ENCODE measurements around the gene CMTR2.

DNA sequence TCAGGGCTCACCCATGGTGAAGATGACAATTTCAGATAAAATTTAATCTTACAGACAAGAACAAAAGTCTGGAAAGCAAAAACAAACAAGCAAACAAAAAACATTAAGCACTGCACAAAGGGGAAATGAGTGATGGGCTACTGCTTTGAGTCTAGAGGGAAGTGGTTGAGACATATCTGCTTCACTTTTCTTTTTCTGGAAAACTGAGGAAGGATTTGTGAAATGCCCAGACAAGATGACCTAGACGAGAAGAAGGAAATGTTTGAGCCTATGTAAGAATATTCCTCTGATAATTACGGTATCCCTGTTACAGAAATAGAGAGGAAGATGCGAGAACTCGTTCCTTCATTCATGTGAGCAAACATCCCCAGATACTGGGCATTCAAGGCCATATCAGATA lies 47.2 kb downstream of the CMTR2 start:
- TF ChIP-seq, protein P1, sequence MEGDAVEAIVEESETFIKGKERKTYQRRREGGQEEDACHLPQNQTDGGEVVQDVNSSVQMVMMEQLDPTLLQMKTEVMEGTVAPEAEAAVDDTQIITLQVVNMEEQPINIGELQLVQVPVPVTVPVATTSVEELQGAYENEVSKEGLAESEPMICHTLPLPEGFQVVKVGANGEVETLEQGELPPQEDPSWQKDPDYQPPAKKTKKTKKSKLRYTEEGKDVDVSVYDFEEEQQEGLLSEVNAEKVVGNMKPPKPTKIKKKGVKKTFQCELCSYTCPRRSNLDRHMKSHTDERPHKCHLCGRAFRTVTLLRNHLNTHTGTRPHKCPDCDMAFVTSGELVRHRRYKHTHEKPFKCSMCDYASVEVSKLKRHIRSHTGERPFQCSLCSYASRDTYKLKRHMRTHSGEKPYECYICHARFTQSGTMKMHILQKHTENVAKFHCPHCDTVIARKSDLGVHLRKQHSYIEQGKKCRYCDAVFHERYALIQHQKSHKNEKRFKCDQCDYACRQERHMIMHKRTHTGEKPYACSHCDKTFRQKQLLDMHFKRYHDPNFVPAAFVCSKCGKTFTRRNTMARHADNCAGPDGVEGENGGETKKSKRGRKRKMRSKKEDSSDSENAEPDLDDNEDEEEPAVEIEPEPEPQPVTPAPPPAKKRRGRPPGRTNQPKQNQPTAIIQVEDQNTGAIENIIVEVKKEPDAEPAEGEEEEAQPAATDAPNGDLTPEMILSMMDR (conservative IDR thresholded peaks at IDR 0.05; ENCODE audit: low read depth in 2 of 2) = no peak
- TF ChIP-seq EZH2 (IDR thresholded peaks at IDR 0.05; ENCODE audit: low read depth, unreplicated experiment) = no peak
- no peak for TF ChIP-seq ZNF331 (CRISPR knock-in tag; IDR thresholded peaks at IDR 0.05; ENCODE audit: low read depth)
- TF ChIP-seq EZH2phosphoT487 (IDR thresholded peaks at IDR 0.05; ENCODE audit: unreplicated experiment) = no peak
- TF ChIP-seq POLR2AphosphoS5 (IDR thresholded peaks at IDR 0.05; ENCODE audit: low read depth) = no peak
- TF ChIP-seq, protein P2, sequence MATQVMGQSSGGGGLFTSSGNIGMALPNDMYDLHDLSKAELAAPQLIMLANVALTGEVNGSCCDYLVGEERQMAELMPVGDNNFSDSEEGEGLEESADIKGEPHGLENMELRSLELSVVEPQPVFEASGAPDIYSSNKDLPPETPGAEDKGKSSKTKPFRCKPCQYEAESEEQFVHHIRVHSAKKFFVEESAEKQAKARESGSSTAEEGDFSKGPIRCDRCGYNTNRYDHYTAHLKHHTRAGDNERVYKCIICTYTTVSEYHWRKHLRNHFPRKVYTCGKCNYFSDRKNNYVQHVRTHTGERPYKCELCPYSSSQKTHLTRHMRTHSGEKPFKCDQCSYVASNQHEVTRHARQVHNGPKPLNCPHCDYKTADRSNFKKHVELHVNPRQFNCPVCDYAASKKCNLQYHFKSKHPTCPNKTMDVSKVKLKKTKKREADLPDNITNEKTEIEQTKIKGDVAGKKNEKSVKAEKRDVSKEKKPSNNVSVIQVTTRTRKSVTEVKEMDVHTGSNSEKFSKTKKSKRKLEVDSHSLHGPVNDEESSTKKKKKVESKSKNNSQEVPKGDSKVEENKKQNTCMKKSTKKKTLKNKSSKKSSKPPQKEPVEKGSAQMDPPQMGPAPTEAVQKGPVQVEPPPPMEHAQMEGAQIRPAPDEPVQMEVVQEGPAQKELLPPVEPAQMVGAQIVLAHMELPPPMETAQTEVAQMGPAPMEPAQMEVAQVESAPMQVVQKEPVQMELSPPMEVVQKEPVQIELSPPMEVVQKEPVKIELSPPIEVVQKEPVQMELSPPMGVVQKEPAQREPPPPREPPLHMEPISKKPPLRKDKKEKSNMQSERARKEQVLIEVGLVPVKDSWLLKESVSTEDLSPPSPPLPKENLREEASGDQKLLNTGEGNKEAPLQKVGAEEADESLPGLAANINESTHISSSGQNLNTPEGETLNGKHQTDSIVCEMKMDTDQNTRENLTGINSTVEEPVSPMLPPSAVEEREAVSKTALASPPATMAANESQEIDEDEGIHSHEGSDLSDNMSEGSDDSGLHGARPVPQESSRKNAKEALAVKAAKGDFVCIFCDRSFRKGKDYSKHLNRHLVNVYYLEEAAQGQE (IDR thresholded peaks at IDR 0.05; ENCODE audit: unreplicated experiment) = no peak
- TF ChIP-seq STAT1 (IDR thresholded peaks at IDR 0.05; ENCODE audit: unreplicated experiment) = no peak
- no peak for TF ChIP-seq CREB1 (CRISPR knock-in tag; IDR thresholded peaks at IDR 0.05; ENCODE audit: low read depth)
- TF ChIP-seq, protein P3, sequence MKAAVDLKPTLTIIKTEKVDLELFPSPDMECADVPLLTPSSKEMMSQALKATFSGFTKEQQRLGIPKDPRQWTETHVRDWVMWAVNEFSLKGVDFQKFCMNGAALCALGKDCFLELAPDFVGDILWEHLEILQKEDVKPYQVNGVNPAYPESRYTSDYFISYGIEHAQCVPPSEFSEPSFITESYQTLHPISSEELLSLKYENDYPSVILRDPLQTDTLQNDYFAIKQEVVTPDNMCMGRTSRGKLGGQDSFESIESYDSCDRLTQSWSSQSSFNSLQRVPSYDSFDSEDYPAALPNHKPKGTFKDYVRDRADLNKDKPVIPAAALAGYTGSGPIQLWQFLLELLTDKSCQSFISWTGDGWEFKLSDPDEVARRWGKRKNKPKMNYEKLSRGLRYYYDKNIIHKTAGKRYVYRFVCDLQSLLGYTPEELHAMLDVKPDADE (IDR thresholded peaks at IDR 0.05) = no peak
- TF ChIP-seq, protein P4, sequence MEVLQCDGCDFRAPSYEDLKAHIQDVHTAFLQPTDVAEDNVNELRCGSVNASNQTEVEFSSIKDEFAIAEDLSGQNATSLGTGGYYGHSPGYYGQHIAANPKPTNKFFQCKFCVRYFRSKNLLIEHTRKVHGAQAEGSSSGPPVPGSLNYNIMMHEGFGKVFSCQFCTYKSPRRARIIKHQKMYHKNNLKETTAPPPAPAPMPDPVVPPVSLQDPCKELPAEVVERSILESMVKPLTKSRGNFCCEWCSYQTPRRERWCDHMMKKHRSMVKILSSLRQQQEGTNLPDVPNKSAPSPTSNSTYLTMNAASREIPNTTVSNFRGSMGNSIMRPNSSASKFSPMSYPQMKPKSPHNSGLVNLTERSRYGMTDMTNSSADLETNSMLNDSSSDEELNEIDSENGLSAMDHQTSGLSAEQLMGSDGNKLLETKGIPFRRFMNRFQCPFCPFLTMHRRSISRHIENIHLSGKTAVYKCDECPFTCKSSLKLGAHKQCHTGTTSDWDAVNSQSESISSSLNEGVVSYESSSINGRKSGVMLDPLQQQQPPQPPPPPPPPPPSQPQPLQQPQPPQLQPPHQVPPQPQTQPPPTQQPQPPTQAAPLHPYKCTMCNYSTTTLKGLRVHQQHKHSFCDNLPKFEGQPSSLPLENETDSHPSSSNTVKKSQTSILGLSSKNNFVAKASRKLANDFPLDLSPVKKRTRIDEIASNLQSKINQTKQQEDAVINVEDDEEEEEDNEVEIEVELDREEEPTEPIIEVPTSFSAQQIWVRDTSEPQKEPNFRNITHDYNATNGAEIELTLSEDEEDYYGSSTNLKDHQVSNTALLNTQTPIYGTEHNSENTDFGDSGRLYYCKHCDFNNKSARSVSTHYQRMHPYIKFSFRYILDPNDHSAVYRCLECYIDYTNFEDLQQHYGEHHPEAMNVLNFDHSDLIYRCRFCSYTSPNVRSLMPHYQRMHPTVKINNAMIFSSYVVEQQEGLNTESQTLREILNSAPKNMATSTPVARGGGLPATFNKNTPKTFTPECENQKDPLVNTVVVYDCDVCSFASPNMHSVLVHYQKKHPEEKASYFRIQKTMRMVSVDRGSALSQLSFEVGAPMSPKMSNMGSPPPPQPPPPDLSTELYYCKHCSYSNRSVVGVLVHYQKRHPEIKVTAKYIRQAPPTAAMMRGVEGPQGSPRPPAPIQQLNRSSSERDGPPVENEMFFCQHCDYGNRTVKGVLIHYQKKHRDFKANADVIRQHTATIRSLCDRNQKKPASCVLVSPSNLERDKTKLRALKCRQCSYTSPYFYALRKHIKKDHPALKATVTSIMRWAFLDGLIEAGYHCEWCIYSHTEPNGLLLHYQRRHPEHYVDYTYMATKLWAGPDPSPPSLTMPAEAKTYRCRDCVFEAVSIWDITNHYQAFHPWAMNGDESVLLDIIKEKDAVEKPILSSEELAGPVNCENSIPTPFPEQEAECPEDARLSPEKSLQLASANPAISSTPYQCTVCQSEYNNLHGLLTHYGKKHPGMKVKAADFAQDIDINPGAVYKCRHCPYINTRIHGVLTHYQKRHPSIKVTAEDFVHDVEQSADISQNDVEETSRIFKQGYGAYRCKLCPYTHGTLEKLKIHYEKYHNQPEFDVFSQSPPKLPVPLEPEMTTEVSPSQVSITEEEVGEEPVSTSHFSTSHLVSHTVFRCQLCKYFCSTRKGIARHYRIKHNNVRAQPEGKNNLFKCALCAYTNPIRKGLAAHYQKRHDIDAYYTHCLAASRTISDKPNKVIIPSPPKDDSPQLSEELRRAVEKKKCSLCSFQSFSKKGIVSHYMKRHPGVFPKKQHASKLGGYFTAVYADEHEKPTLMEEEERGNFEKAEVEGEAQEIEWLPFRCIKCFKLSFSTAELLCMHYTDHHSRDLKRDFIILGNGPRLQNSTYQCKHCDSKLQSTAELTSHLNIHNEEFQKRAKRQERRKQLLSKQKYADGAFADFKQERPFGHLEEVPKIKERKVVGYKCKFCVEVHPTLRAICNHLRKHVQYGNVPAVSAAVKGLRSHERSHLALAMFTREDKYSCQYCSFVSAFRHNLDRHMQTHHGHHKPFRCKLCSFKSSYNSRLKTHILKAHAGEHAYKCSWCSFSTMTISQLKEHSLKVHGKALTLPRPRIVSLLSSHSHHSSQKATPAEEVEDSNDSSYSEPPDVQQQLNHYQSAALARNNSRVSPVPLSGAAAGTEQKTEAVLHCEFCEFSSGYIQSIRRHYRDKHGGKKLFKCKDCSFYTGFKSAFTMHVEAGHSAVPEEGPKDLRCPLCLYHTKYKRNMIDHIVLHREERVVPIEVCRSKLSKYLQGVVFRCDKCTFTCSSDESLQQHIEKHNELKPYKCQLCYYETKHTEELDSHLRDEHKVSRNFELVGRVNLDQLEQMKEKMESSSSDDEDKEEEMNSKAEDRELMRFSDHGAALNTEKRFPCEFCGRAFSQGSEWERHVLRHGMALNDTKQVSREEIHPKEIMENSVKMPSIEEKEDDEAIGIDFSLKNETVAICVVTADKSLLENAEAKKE (CRISPR knock-in tag; IDR thresholded peaks at IDR 0.05) = no peak
- no peak for TF ChIP-seq JUNB (IDR thresholded peaks at IDR 0.05; ENCODE audit: unreplicated experiment)
- TF ChIP-seq ZNF114 (CRISPR knock-in tag; IDR thresholded peaks at IDR 0.05) = no peak
- no peak for TF ChIP-seq NANOG (IDR thresholded peaks at IDR 0.05; ENCODE audit: borderline replicate concordance)
